WTC11 (cell line): ENCODE results near the gene TRMT44.

Experiments used
- GABPB1 ChIP-seq: sonication (generic); formaldehyde crosslinking; IDR thresholded peaks from 2 replicates; pipeline ENCODE4 v1.8.1; 2023; ENCODE audit warnings: mild to moderate bottlenecking, missing genetic modification reagents
- IRF2 ChIP-seq: sonication (generic); formaldehyde crosslinking; IDR thresholded peaks from 2 replicates; pipeline ENCODE4 v1.8.0; 2022; ENCODE audit warnings: low read depth, missing genetic modification reagents, borderline replicate concordance
- JUN ChIP-seq: sonication (generic); formaldehyde crosslinking; IDR thresholded peaks from 2 replicates; pipeline ENCODE4 v1.8.0; 2023; ENCODE audit warnings: mild to moderate bottlenecking, missing genetic modification reagents
- NR1H2 ChIP-seq: sonication (generic); formaldehyde crosslinking; IDR thresholded peaks from 2 replicates; pipeline ENCODE4 v1.9.0; 2021; ENCODE audit warnings: mild to moderate bottlenecking, moderate library complexity, missing genetic modification reagents
- TEAD1 ChIP-seq: sonication (generic); formaldehyde crosslinking; IDR thresholded peaks from 2 replicates; pipeline ENCODE4 v1.8.0; 2022; ENCODE audit warnings: mild to moderate bottlenecking, missing genetic modification reagents
- ZNF263 ChIP-seq: sonication (generic); formaldehyde crosslinking; IDR thresholded peaks from 2 replicates; pipeline ENCODE4 v1.8.1; 2022; ENCODE audit warnings: low read depth, mild to moderate bottlenecking, moderate library complexity, missing genetic modification reagents
- TF ChIP-seq, protein P1 (sequence below): sonication (generic); formaldehyde crosslinking; IDR thresholded peaks from 2 replicates; pipeline ENCODE4 v1.8.0; 2022; ENCODE audit warnings: mild to moderate bottlenecking, missing genetic modification reagents
- TF ChIP-seq, protein P2 (sequence below): fragments of 200-600 bp; IDR thresholded peaks from 2 replicates; pipeline ENCODE4 v1.8.0; 2022; ENCODE audit warnings: antibody characterized with exemption
- TF ChIP-seq, protein P3 (sequence below): sonication (generic); formaldehyde crosslinking; IDR thresholded peaks from 2 replicates; pipeline ENCODE4 v1.8.1; 2022; ENCODE audit warnings: low read depth, mild to moderate bottlenecking, moderate library complexity, missing genetic modification reagents, borderline replicate concordance
- TF ChIP-seq, protein P4 (sequence below): sonication (generic); formaldehyde crosslinking; IDR thresholded peaks from 2 replicates; pipeline ENCODE4 v1.8.0; 2022; ENCODE audit warnings: missing genetic modification reagents

DNA sequence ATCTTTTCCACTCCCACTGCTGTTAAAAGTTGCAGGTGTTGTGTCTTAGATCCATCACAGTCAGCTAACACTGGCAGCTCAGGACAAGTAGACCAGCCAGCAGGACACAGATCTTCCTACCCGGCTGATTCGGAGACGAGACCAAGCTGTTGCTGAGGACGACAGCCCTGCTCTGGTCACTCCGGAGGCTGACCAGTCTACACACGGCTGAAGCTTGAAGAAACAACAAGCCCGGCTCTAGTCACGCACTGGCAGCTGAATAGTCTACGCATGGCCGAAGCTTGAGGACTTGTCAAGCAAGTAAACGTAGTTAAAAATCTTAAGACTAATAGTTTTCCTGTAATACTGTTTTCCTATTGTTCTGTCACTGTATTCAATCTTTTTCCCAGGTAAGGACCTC, 1.8 kb upstream of the TRMT44 start:
- no peak for TF ChIP-seq ZNF263 (CRISPR knock-in tag)
- no peak for TF ChIP-seq JUN (CRISPR knock-in tag)
- TF ChIP-seq NR1H2 (CRISPR knock-in tag) = no peak
- TF ChIP-seq, protein P1, sequence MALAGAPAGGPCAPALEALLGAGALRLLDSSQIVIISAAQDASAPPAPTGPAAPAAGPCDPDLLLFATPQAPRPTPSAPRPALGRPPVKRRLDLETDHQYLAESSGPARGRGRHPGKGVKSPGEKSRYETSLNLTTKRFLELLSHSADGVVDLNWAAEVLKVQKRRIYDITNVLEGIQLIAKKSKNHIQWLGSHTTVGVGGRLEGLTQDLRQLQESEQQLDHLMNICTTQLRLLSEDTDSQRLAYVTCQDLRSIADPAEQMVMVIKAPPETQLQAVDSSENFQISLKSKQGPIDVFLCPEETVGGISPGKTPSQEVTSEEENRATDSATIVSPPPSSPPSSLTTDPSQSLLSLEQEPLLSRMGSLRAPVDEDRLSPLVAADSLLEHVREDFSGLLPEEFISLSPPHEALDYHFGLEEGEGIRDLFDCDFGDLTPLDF (CRISPR knock-in tag) = no peak
- TF ChIP-seq, protein P2, sequence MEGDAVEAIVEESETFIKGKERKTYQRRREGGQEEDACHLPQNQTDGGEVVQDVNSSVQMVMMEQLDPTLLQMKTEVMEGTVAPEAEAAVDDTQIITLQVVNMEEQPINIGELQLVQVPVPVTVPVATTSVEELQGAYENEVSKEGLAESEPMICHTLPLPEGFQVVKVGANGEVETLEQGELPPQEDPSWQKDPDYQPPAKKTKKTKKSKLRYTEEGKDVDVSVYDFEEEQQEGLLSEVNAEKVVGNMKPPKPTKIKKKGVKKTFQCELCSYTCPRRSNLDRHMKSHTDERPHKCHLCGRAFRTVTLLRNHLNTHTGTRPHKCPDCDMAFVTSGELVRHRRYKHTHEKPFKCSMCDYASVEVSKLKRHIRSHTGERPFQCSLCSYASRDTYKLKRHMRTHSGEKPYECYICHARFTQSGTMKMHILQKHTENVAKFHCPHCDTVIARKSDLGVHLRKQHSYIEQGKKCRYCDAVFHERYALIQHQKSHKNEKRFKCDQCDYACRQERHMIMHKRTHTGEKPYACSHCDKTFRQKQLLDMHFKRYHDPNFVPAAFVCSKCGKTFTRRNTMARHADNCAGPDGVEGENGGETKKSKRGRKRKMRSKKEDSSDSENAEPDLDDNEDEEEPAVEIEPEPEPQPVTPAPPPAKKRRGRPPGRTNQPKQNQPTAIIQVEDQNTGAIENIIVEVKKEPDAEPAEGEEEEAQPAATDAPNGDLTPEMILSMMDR = no peak
- TF ChIP-seq IRF2 = no peak
- TF ChIP-seq, protein P3, sequence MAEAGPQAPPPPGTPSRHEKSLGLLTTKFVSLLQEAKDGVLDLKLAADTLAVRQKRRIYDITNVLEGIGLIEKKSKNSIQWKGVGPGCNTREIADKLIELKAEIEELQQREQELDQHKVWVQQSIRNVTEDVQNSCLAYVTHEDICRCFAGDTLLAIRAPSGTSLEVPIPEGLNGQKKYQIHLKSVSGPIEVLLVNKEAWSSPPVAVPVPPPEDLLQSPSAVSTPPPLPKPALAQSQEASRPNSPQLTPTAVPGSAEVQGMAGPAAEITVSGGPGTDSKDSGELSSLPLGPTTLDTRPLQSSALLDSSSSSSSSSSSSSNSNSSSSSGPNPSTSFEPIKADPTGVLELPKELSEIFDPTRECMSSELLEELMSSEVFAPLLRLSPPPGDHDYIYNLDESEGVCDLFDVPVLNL (CRISPR knock-in tag) = no peak
- no peak for TF ChIP-seq GABPB1 (CRISPR knock-in tag)
- TF ChIP-seq TEAD1 = no peak
- TF ChIP-seq, protein P4, sequence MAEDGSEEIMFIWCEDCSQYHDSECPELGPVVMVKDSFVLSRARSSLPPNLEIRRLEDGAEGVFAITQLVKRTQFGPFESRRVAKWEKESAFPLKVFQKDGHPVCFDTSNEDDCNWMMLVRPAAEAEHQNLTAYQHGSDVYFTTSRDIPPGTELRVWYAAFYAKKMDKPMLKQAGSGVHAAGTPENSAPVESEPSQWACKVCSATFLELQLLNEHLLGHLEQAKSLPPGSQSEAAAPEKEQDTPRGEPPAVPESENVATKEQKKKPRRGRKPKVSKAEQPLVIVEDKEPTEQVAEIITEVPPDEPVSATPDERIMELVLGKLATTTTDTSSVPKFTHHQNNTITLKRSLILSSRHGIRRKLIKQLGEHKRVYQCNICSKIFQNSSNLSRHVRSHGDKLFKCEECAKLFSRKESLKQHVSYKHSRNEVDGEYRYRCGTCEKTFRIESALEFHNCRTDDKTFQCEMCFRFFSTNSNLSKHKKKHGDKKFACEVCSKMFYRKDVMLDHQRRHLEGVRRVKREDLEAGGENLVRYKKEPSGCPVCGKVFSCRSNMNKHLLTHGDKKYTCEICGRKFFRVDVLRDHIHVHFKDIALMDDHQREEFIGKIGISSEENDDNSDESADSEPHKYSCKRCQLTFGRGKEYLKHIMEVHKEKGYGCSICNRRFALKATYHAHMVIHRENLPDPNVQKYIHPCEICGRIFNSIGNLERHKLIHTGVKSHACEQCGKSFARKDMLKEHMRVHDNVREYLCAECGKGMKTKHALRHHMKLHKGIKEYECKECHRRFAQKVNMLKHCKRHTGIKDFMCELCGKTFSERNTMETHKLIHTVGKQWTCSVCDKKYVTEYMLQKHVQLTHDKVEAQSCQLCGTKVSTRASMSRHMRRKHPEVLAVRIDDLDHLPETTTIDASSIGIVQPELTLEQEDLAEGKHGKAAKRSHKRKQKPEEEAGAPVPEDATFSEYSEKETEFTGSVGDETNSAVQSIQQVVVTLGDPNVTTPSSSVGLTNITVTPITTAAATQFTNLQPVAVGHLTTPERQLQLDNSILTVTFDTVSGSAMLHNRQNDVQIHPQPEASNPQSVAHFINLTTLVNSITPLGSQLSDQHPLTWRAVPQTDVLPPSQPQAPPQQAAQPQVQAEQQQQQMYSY = no peak
